GM13977 (cell line): ENCODE data around the gene PMEL.

Experiments
- DNase-seq: peaks from one replicate; pipeline ENCODE4 v3.0.0; 2012; ENCODE audit warnings: low spot score
- in situ Hi-C: fragments of 300-500 bp; cut with MboI; formaldehyde crosslinking; loops from one replicate; pipeline ENCODE4 v1.12.0; 2022; ENCODE audit warnings: low sequenced_read_pairs, low pct_unique_long_range_greater_than_20kb, mixed read lengths, inconsistent platforms; ENCODE audit not compliant: unreplicated experiment
- TF ChIP-seq, protein P1 (sequence below): IDR thresholded peaks from 2 replicates; pipeline ENCODE4 v1.5.1; 2012; ENCODE audit warnings: mild to moderate bottlenecking, control low read depth; ENCODE audit not compliant: insufficient read depth; ENCODE audit errors: extremely low read depth, missing control alignments

Gene PMEL

DNA sequence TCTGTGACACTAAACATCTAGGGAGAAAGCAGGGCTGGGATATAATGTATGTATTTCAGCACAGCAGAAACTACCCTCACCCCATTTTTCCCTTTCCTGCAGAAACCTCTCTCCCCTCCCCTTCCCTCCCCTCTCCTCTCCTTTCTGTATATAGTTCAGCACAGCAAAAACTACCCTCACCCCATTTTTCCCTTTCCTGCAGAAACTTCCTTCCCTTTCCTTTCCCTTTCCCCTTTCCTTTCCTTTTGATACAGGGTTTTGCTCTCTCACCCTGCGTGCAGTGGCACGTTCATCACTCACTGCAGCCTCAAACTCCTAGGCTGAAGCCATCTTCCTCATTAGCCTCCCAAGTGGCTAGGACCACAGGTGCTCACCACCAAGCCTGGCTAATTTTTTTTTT, 2.1 kb downstream of the PMEL start:
- DNase-seq, result no peak
- in situ Hi-C loops, result no loop called here
- TF ChIP-seq, protein P1, sequence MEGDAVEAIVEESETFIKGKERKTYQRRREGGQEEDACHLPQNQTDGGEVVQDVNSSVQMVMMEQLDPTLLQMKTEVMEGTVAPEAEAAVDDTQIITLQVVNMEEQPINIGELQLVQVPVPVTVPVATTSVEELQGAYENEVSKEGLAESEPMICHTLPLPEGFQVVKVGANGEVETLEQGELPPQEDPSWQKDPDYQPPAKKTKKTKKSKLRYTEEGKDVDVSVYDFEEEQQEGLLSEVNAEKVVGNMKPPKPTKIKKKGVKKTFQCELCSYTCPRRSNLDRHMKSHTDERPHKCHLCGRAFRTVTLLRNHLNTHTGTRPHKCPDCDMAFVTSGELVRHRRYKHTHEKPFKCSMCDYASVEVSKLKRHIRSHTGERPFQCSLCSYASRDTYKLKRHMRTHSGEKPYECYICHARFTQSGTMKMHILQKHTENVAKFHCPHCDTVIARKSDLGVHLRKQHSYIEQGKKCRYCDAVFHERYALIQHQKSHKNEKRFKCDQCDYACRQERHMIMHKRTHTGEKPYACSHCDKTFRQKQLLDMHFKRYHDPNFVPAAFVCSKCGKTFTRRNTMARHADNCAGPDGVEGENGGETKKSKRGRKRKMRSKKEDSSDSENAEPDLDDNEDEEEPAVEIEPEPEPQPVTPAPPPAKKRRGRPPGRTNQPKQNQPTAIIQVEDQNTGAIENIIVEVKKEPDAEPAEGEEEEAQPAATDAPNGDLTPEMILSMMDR, result no peak

DNA sequence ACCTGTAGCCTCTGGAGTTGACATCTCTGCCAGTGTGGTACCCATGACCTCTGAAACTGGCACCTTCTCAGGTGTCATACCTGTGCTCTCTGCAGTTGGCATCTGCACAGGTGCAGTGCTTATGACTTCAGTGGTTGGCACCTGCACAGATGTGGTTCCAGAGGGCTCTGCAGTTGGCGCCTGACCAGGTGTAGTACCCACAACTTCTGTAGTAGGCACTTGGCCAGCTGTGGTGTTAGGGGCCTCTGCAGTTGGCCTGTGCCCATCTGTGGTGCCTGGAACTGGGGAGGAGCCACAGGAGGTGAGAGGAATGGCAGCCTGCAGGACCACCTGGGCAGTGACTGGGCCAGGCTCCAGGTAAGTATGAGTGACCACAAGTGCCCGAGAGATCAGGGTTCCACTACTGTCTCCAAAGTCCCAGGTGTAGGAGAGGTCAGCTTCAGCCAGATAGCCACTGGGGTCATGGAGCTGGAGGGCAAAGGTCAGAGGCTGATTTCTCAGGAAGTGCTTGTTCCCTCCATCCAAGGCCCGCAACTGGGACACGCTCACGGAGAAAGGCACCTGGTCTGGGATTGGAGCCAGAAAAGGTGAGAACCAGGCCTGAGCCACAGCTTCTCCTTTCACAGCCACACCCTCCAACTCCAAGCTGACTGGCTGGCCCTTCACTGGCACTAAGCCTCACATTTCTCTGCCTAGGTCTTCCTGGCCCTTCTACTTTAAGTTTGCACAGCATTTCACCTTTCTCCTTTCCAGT, 8.6 kb downstream of the PMEL start:
- no peak for DNase-seq
- in situ Hi-C loops, result no loop called here

DNA sequence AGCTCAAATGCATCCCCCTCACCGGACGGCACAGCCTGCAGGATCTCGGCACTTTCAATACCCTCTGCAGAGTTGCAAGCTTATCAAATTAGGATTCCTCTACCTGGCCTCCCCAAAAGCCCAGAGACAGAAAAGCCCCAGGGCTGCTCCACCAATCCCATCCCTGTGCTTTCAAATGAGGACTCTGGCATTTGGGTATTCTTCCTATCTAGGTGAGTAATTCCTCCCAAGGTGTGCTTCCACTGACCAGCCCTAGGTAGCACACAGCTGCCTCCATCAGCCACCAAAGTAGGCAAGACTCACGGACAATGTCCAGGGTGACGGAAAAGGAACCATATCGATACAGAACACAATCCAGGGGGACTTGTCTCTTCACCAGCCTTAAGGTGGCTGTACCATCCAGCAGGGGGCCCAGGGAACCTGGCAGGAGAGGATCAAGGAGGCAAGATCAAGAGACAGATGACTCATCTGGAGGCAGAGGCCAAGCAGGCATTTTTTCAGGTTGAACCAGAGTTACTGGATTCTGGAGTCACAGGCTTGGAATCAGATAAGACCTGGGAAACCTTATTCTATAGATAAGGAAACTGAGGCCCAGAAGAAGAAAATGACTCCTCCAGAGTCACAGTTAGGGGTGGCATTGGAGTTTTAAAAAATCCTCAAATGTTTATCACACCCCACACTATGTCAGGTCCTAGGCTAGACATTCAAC, 9.9 kb downstream of the PMEL start:
- TF ChIP-seq, protein P1, result peak; percentile 41
- in situ Hi-C loops, result no loop called here
- no peak for DNase-seq

More for the DNA sequence above, 8.6 kb downstream of the PMEL start:
- TF ChIP-seq, protein P1, result no peak

DNA sequence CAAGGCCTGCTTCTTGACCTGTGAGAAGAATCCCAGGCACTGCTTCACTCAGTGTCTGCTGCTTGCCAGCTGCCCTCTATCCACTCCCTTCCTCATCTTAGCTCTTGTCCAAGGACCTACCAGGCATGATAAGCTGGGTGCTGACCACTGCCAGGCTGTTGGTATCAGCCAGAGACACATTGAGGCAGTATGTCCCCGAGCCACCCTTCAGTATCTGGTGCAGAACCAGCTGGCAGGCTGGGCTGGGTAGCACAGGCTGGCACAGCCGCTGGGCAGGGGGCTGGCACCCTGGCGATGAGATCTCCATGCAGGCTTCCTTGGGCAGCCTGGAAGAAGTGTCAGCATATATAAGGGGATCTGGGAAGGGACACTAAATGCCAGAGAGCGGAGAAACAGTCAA, 10.5 kb downstream of the PMEL start:
- no peak for DNase-seq
- TF ChIP-seq, protein P1, result no peak
- in situ Hi-C loops, result no loop called here

DNA sequence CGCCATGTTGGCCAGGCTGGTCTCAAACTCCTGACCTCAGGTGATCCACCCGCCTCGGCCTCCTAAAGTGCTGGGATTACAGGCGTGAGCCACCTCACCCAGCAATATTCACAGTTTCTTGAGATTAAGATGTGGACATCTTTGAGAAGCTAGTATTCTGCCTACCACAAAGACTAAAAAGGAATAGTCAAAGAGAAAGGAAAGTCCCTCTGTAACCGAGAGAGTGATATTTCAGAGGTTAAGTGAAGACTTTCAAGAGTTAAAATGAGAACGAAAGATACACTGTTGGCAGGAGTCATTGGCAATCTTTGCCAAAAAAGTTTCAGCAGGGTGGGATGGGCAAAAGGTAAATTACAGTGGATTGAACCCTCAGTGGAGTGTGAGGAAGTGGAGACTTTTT, 19.3 kb downstream of the PMEL start:
- TF ChIP-seq, protein P1, result no peak
- DNase-seq, result peak; percentile 60
- in situ Hi-C loops, result loop anchor here (10.0 kb wide), 1 partner anchor 202 kb away; the partner anchor contains the start of gene GDF11

DNA sequence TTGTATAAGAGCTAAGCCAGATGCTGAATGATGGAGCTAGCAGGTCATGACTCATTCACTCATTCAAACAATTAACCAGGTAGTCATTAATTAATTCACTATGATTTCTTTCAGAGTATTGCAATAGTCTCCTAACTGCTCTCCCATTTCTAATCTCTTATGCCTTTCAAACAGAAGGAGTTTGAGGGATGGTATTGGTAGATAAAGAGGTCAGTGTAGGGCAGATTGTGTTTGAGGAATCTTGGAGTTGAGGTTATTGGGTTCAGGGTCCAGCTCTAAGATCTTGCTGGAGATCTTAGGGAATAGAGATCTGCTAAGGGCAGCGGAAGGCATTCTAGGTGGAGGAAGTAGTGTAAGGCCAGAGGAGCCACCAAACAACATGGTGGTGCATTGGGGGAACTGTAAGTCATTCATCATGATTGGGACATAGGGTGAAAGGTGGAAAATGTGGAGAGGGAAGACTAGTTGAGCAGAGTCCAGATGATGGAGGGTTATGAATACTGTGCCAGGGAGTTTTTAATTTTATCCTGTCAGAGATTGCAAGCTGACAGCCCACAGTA, 23.2 kb downstream of the PMEL start:
- in situ Hi-C loops, result loop anchor here (10.0 kb wide), 1 partner anchor 198 kb away; the partner anchor contains the start of gene GDF11
- no peak for DNase-seq
- TF ChIP-seq, protein P1, result no peak
